ENCODE results near the gene FAM47E. TPM values are rescaled to one million over a fixed set of nuclear protein-coding genes. Genes with fewer than 3 reads are reported as not detected.

The FAM47E gene
- total RNA-seq, 1 experiment from 2014 or later = 2.0 TPM

GRCh38 chr4:76292730-76293129 is 41.2 kb downstream of the FAM47E start:
- Histone ChIP-seq H2BK120ac (ENCODE audit: low read depth, low read length, poor library complexity, severe bottlenecking) (no peak overlapping the region), H3K27me3 (ENCODE audit: insufficient read depth, low read length) (no peaks in the 10 kb centered on the region), H3K23me2 (ENCODE audit: insufficient read length, low read depth, low read length, poor library complexity, severe bottlenecking) (no peaks in the 10 kb centered on the region), H4K8ac (replicated peaks; ENCODE audit: insufficient read length, low read depth, low read length) (no peak overlapping the region), H3K9me3 (ENCODE audit: control insufficient read depth, low read depth, low read length) (peaks cover 4% of the 10 kb centered on the region), H3K23ac (ENCODE audit: insufficient read length, low read depth, low read length) (no peak overlapping the region), H3K4me2 (ENCODE audit: insufficient read depth, insufficient read length, low read length) (no peak overlapping the region), H2BK20ac (ENCODE audit: low read depth, low read length, poor library complexity, severe bottlenecking) (no peak overlapping the region), H4K5ac (ENCODE audit: insufficient read length, low read depth, low read length) (no peak overlapping the region), H3K56ac (ENCODE audit: insufficient read length, low read depth, low read length) (no peak overlapping the region), H2BK15ac (ENCODE audit: low read depth, low read length) (no peak overlapping the region), H3T11ph (ENCODE audit: low read length) (no peak overlapping the region), H3K27ac (ENCODE audit: insufficient read length, low read depth, low read length) (no peak overlapping the region), H3K4me1 (ENCODE audit: insufficient read depth, low read length) (no peaks in the 10 kb centered on the region), H3K14ac (ENCODE audit: insufficient read depth, low read length) (no peak overlapping the region), H3K18ac (ENCODE audit: insufficient read length, low read depth, low read length) (no peak overlapping the region), H3K4ac (ENCODE audit: low read depth, low read length) (no peak overlapping the region), H2BK5ac (ENCODE audit: insufficient read length, low read length) (no peak overlapping the region), H3K9ac (ENCODE audit: extremely low read depth, insufficient read length, low read length) (no peak overlapping the region), H3K79me2 (ENCODE audit: insufficient read depth, low read length) (no peaks in the 10 kb centered on the region), H3K79me1 (ENCODE audit: insufficient read depth, low read depth, low read length, poor library complexity, severe bottlenecking) (no peaks in the 10 kb centered on the region), H4K20me1 (ENCODE audit: control insufficient read depth, insufficient read depth, insufficient read length) (no peaks in the 10 kb centered on the region), H2BK12ac (ENCODE audit: insufficient read length, low read depth, low read length) (no peak overlapping the region), H2AFZ (ENCODE audit: low read length) (no peak overlapping the region), H2AK5ac (ENCODE audit: insufficient read length, low read length) (no peak overlapping the region), H4K91ac (ENCODE audit: insufficient read length, low read depth, low read length) (no peak overlapping the region)
- Mint-ChIP-seq H3K4me3 (no peak overlapping the region), H3K27me3 (ENCODE audit: low read depth) (peaks cover 5% of the 10 kb centered on the region), H3K36me3 (ENCODE audit: insufficient read depth in 1 of 3, low read depth in 3 of 3) (peaks cover 0 to 5% (median 0%) of the 10 kb centered on the region in 3 experiments; a peak in 2 of 7 replicates), H3K9me3 (peaks cover 6 to 15% of the 10 kb centered on the region in 2 experiments; a peak in 4 of 5 replicates), H3K27ac (no peak overlapping the region), H3K4me1 (no peaks in the 10 kb centered on the region)
- no peak for TF ChIP-seq CTCF (conservative IDR thresholded peaks at IDR 0.05)
- WGBS (ENCODE audit: extremely low coverage, insufficient read length, low lambda C conversion rate) = no CpG with 5 or more reads among the region's 3 CpGs
- DNase-seq = no peak

Data from H9 (cell line).